GM12878 (cell line): ENCODE results near the gene TMEM209. TPM values are rescaled to one million over a fixed set of nuclear protein-coding genes. Genes with fewer than 3 reads are reported as not detected.
A peak's percentile ranks its signal among the peaks of the same experiment; 100 is the strongest.

Experiments used
- CBX3 ChIP-seq: fragments of 200-600 bp; sonication (generic); IDR thresholded peaks from 2 replicates; pipeline ENCODE4 v1.6.1; 2016; ENCODE audit warnings: low read depth, borderline replicate concordance
- CBX5 ChIP-seq: sonication (generic); IDR thresholded peaks from 2 replicates; pipeline ENCODE4 v1.6.1; 2016; ENCODE audit warnings: low read depth, moderate library complexity, mild to moderate bottlenecking, inconsistent platforms
- CHD1 ChIP-seq: IDR thresholded peaks from 2 replicates; pipeline ENCODE4 v1.6.1; 2012; ENCODE audit warnings: low read depth, low read length, improper control_type of control experiment
- CHD4 ChIP-seq: fragments of 200-600 bp; sonication (generic); IDR thresholded peaks from 2 replicates; pipeline ENCODE4 v1.6.1; 2016; ENCODE audit warnings: mild to moderate bottlenecking
- GABPA ChIP-seq: IDR thresholded peaks from 2 replicates; pipeline ENCODE4 v1.6.1; 2014; ENCODE audit warnings: antibody characterized with exemption, low read depth, mild to moderate bottlenecking, inconsistent platforms
- HDAC6 ChIP-seq: fragments of 200-600 bp; sonication (generic); IDR thresholded peaks from one replicate; pipeline ENCODE4 v1.8.0; 2017; ENCODE audit warnings: antibody characterized with exemption; ENCODE audit not compliant: unreplicated experiment
- IRF4 ChIP-seq: IDR thresholded peaks from 2 replicates; pipeline ENCODE4 v1.6.1; 2011; ENCODE audit warnings: low read depth, low read length
- NR2F1 ChIP-seq: fragments of 450-650 bp; conservative IDR thresholded peaks from 2 replicates; pipeline ENCODE4 v1.6.1; 2017; ENCODE audit warnings: mild to moderate bottlenecking
- PAX8 ChIP-seq: fragments of 450-650 bp; IDR thresholded peaks from 2 replicates; pipeline ENCODE4 v1.6.1; 2017; ENCODE audit warnings: mild to moderate bottlenecking, moderate library complexity
- SREBF1 ChIP-seq: IDR thresholded peaks from 2 replicates; pipeline ENCODE4 v1.6.1; 2012; ENCODE audit warnings: mild to moderate bottlenecking, low read length
- SREBF2 ChIP-seq: IDR thresholded peaks from 2 replicates; pipeline ENCODE4 v1.6.1; 2012; ENCODE audit warnings: mild to moderate bottlenecking, low read length
- TCF7 ChIP-seq: IDR thresholded peaks from 2 replicates; pipeline ENCODE4 v1.6.1; 2014; ENCODE audit warnings: antibody characterized with exemption, borderline replicate concordance
- ZNF207 ChIP-seq: fragments of 450-650 bp; IDR thresholded peaks from 2 replicates; pipeline ENCODE4 v1.6.1; 2014; ENCODE audit warnings: antibody characterized with exemption, mild to moderate bottlenecking, borderline replicate concordance
- polyA plus RNA-seq, 11 experiments: library from polyadenylated mRNA; depleted of rRNA in 4 of 11; unstranded in 6 of 11; stranded (reverse) in 5 of 11; fragments of >200 nt; fragmentation: Nextera tagmentation in 4 of 11; fragmentation: Illumina TruSeq in 1 of 11; extraction: Ambion mirVana in 4 of 11; extraction: Trizol in 1 of 11; gene quantifications; 1 replicate in 1 of 11; 2 replicates in 10 of 11; pipeline versions ENCODE4 v1.2.1 to v1.2.3, GENCODE V29; 2011 to 2016; ENCODE audit warnings: inconsistent platforms in 2 of 11, missing spikeins in 2 of 11, low read depth in 1 of 11
- total RNA-seq, 4 experiments: library from RNA; depleted of rRNA in 3 of 4; stranded (reverse); fragments of >200 nt in 3 of 4; fragmentation: Illumina TruSeq in 1 of 4; extraction: Trizol in 1 of 4; gene quantifications; 2 replicates each; pipeline versions ENCODE4 v1.2.1 to v1.2.3, GENCODE V29; 2013 to 2021
- TF ChIP-seq, protein P1 (sequence below): fragments of 450-650 bp; IDR thresholded peaks from 2 replicates; pipeline ENCODE4 v1.6.1; 2017; ENCODE audit warnings: mild to moderate bottlenecking, low read depth, inconsistent platforms; ENCODE audit not compliant: poor library complexity, severe bottlenecking
- TF ChIP-seq, protein P2 (sequence below): fragments of 450-650 bp; IDR thresholded peaks from 2 replicates; pipeline ENCODE4 v1.6.1; 2017; ENCODE audit warnings: mild to moderate bottlenecking, moderate library complexity
- TF ChIP-seq, protein P3 (sequence below): IDR thresholded peaks from 2 replicates; pipeline ENCODE4 v1.6.1; 2011; ENCODE audit warnings: borderline replicate concordance, low read depth, mild to moderate bottlenecking, moderate library complexity, low read length; ENCODE audit not compliant: insufficient read depth, poor library complexity, severe bottlenecking
- TF ChIP-seq, protein P4 (sequence below): fragments of 450-650 bp; IDR thresholded peaks from 2 replicates; pipeline ENCODE4 v1.6.1; 2017; ENCODE audit warnings: mild to moderate bottlenecking
- TF ChIP-seq, protein P5 (sequence below): IDR thresholded peaks from 2 replicates; pipeline ENCODE4 v1.6.1; 2011; ENCODE audit warnings: borderline replicate concordance, low read depth, mild to moderate bottlenecking, moderate library complexity, mixed read lengths, low read length; ENCODE audit not compliant: insufficient read depth; ENCODE audit errors: extremely low read length

Gene TMEM209
- total and polyA plus RNA-seq, 10 of the 15 experiments (the other 5 are each of a cell fraction or from before 2014, with no cell fraction given) = 22.1 to 41.2 (median 35.1) TPM

DNA sequence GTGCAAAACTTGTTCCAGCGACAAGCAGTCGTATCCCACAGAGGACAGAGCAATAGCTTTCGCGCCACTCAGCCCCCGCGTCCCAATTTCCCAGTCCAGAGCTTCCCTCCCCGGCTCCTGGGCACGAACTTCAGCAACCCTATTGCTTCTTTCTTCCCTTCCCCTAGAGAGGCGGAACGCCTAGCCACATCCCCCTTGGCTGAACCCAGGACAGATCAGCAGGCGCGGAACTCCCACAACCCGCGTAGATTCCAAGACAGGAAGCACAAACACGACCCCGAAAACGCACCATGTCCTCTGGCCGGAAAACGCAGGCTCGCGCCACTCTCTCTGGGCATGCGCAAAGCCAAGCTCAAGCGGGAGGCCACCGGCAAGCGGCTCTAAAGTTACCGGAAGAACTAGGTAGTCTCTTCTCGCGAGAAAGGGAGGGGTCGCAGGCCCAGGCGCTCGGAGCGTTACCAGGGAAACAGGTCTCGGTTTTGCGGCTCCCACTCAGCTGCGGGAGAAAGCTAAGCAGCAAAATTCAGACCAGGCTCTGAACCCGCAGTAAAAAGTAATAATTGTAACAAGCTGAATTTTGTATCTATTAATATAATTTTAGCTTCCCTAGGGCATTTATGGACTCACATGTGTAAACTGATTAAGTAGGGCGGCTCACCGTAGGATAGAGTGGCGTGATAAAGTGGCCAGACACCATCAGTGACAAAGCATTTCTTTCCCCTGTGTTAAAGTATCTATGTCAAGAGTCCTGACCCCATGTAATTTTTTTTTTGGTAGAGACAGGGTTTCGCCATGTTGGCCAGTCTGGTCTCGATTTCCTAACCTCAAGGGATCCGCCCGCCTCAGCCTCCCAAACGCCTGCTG, at the start of gene TMEM209 (continued):
- TF ChIP-seq, protein P1, sequence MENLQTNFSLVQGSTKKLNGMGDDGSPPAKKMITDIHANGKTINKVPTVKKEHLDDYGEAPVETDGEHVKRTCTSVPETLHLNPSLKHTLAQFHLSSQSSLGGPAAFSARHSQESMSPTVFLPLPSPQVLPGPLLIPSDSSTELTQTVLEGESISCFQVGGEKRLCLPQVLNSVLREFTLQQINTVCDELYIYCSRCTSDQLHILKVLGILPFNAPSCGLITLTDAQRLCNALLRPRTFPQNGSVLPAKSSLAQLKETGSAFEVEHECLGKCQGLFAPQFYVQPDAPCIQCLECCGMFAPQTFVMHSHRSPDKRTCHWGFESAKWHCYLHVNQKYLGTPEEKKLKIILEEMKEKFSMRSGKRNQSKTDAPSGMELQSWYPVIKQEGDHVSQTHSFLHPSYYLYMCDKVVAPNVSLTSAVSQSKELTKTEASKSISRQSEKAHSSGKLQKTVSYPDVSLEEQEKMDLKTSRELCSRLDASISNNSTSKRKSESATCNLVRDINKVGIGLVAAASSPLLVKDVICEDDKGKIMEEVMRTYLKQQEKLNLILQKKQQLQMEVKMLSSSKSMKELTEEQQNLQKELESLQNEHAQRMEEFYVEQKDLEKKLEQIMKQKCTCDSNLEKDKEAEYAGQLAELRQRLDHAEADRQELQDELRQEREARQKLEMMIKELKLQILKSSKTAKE = no peak
- TF ChIP-seq IRF4 (no peak), HDAC6 (no peak), CHD4 (no peak), SREBF1 (no peak), CHD1 (no peak), PAX8 (no peak), SREBF2 (no peak), CBX5 (no peak), TCF7 (no peak), NR2F1 (0 out of 2 replicates have a peak, but pooled peaks have one; percentile 9), ZNF207 (no peak), CBX3 (no peak), GABPA (peak; percentile 85)
- TF ChIP-seq, protein P2, sequence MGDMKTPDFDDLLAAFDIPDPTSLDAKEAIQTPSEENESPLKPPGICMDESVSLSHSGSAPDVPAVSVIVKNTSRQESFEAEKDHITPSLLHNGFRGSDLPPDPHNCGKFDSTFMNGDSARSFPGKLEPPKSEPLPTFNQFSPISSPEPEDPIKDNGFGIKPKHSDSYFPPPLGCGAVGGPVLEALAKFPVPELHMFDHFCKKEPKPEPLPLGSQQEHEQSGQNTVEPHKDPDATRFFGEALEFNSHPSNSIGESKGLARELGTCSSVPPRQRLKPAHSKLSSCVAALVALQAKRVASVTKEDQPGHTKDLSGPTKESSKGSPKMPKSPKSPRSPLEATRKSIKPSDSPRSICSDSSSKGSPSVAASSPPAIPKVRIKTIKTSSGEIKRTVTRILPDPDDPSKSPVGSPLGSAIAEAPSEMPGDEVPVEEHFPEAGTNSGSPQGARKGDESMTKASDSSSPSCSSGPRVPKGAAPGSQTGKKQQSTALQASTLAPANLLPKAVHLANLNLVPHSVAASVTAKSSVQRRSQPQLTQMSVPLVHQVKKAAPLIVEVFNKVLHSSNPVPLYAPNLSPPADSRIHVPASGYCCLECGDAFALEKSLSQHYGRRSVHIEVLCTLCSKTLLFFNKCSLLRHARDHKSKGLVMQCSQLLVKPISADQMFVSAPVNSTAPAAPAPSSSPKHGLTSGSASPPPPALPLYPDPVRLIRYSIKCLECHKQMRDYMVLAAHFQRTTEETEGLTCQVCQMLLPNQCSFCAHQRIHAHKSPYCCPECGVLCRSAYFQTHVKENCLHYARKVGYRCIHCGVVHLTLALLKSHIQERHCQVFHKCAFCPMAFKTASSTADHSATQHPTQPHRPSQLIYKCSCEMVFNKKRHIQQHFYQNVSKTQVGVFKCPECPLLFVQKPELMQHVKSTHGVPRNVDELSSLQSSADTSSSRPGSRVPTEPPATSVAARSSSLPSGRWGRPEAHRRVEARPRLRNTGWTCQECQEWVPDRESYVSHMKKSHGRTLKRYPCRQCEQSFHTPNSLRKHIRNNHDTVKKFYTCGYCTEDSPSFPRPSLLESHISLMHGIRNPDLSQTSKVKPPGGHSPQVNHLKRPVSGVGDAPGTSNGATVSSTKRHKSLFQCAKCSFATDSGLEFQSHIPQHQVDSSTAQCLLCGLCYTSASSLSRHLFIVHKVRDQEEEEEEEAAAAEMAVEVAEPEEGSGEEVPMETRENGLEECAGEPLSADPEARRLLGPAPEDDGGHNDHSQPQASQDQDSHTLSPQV = no peak
- TF ChIP-seq, protein P3, sequence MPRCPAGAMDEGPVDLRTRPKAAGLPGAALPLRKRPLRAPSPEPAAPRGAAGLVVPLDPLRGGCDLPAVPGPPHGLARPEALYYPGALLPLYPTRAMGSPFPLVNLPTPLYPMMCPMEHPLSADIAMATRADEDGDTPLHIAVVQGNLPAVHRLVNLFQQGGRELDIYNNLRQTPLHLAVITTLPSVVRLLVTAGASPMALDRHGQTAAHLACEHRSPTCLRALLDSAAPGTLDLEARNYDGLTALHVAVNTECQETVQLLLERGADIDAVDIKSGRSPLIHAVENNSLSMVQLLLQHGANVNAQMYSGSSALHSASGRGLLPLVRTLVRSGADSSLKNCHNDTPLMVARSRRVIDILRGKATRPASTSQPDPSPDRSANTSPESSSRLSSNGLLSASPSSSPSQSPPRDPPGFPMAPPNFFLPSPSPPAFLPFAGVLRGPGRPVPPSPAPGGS = no peak
- TF ChIP-seq, protein P4, sequence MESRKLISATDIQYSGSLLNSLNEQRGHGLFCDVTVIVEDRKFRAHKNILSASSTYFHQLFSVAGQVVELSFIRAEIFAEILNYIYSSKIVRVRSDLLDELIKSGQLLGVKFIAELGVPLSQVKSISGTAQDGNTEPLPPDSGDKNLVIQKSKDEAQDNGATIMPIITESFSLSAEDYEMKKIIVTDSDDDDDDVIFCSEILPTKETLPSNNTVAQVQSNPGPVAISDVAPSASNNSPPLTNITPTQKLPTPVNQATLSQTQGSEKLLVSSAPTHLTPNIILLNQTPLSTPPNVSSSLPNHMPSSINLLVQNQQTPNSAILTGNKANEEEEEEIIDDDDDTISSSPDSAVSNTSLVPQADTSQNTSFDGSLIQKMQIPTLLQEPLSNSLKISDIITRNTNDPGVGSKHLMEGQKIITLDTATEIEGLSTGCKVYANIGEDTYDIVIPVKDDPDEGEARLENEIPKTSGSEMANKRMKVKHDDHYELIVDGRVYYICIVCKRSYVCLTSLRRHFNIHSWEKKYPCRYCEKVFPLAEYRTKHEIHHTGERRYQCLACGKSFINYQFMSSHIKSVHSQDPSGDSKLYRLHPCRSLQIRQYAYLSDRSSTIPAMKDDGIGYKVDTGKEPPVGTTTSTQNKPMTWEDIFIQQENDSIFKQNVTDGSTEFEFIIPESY = no peak
- TF ChIP-seq, protein P5, sequence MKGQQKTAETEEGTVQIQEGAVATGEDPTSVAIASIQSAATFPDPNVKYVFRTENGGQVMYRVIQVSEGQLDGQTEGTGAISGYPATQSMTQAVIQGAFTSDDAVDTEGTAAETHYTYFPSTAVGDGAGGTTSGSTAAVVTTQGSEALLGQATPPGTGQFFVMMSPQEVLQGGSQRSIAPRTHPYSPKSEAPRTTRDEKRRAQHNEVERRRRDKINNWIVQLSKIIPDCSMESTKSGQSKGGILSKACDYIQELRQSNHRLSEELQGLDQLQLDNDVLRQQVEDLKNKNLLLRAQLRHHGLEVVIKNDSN = no peak
